Ishikawa (cell line): Measurements from ENCODE around the gene SYMPK.

Source experiments
- CEBPB ChIP-seq: IDR thresholded peaks from 2 replicates; pipeline ENCODE4 v1.6.1; 2012
- CREB1 ChIP-seq: IDR thresholded peaks from 2 replicates; pipeline ENCODE4 v1.6.1; 2012; ENCODE audit warnings: low read depth
- EGR1 ChIP-seq: IDR thresholded peaks from 2 replicates; pipeline ENCODE4 v1.6.1; 2012
- EP300 ChIP-seq: IDR thresholded peaks from 2 replicates; pipeline ENCODE4 v1.6.1; 2012; ENCODE audit warnings: borderline replicate concordance
- FOXM1 ChIP-seq: IDR thresholded peaks from 2 replicates; pipeline ENCODE4 v1.6.1; 2012; ENCODE audit warnings: low read depth, borderline replicate concordance
- NFIC ChIP-seq: IDR thresholded peaks from 2 replicates; pipeline ENCODE4 v1.6.1; 2012
- RAD21 ChIP-seq: IDR thresholded peaks from 2 replicates; pipeline ENCODE4 v1.6.1; 2012; ENCODE audit warnings: low read depth
- TAF1 ChIP-seq: IDR thresholded peaks from 2 replicates; pipeline ENCODE4 v1.6.1; 2012; ENCODE audit warnings: low read depth, mild to moderate bottlenecking
- TCF12 ChIP-seq: IDR thresholded peaks from 2 replicates; pipeline ENCODE4 v1.6.1; 2012; ENCODE audit warnings: low read depth
- TEAD4 ChIP-seq: IDR thresholded peaks from 2 replicates; pipeline ENCODE4 v1.6.1; 2012
- YY1 ChIP-seq: IDR thresholded peaks from 2 replicates; pipeline ENCODE4 v1.6.1; 2012; ENCODE audit warnings: low read depth
- ZBTB7A ChIP-seq: IDR thresholded peaks from 2 replicates; pipeline ENCODE4 v1.6.1; 2012; ENCODE audit warnings: low read depth
- TF ChIP-seq, protein P1 (sequence below): IDR thresholded peaks from 2 replicates; pipeline ENCODE4 v1.6.1; 2012; ENCODE audit warnings: low read depth, mild to moderate bottlenecking
- TF ChIP-seq, protein P2 (sequence below): IDR thresholded peaks from 2 replicates; pipeline ENCODE4 v1.6.1; 2012
- TF ChIP-seq, protein P3 (sequence below): IDR thresholded peaks from 2 replicates; pipeline ENCODE4 v1.6.1; 2012

SYMPK gene

DNA sequence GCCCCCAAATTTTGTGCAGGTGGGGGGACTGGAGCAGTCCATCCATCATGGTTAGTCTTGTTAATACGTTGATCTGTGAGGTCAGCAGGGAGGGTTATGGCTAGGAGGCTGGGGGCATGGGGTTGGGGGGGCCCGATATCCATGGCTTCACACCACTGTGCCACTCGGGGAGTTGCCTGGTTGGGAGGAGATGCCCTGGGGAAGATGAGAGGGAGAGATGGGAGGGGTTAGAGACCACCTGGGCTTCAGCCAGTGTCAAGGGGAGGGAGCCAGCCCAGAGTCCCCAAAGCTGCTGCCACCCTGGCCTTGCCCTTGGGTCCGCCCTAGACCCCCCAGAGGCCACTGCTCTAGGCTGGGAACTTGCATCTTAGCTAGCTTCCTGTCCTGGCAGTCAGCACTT lies 78.9 kb downstream of the SYMPK start:
- TF ChIP-seq YY1, result no peak
- no peak for TF ChIP-seq ZBTB7A
- TF ChIP-seq TAF1, result no peak
- TF ChIP-seq CREB1, result no peak

DNA sequence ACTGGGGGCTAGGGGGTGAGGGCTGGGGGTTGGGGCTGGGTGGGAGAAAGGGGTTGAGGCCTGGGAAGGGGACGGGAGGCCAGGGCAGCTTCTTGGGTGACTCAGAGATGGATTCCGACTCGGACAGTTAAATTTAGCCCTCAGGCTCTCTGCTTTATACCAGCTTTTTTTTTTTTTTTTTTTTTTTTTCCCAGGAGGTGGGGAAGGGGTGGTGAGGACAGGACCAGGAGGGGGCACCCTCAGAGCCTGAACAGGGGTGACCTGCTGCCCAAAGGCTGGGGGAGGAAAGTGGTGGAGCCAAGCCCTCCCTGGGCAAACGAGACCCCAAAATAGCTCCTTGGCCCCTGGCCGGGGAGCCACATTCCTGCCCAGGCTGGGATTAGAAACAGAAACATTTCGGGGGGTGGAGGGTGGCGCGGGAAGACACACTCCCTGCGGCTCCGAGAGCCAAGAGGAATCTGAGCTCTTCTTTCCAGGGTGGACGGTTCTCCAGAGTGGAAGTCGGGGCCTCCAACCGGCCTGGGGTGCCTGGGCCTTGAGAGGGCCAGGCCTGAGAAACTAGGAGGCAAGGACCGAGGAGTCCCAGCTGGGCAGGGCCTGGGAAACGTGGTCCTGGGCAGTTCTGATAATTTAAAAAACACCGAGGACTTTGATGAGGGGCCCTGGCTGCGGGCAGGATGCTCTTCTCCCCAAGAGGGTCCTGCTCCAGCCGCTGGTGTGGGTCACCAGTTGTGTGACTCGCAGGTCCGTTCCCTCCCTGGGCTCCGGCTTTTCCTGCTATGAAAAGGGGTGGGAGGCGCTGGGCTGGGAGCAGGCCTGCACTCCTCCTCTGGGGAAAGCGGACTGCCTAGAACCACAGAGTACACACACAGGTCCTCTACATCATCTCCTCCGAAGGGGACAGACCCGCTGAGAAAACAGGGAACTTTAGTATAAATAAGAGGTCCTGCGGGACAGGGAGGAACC lies 79.8 kb downstream of the SYMPK start:
- TF ChIP-seq, protein P1, sequence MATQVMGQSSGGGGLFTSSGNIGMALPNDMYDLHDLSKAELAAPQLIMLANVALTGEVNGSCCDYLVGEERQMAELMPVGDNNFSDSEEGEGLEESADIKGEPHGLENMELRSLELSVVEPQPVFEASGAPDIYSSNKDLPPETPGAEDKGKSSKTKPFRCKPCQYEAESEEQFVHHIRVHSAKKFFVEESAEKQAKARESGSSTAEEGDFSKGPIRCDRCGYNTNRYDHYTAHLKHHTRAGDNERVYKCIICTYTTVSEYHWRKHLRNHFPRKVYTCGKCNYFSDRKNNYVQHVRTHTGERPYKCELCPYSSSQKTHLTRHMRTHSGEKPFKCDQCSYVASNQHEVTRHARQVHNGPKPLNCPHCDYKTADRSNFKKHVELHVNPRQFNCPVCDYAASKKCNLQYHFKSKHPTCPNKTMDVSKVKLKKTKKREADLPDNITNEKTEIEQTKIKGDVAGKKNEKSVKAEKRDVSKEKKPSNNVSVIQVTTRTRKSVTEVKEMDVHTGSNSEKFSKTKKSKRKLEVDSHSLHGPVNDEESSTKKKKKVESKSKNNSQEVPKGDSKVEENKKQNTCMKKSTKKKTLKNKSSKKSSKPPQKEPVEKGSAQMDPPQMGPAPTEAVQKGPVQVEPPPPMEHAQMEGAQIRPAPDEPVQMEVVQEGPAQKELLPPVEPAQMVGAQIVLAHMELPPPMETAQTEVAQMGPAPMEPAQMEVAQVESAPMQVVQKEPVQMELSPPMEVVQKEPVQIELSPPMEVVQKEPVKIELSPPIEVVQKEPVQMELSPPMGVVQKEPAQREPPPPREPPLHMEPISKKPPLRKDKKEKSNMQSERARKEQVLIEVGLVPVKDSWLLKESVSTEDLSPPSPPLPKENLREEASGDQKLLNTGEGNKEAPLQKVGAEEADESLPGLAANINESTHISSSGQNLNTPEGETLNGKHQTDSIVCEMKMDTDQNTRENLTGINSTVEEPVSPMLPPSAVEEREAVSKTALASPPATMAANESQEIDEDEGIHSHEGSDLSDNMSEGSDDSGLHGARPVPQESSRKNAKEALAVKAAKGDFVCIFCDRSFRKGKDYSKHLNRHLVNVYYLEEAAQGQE, result no peak
- TF ChIP-seq CREB1 (no peak), EGR1 (no peak), CEBPB (no peak), YY1 (no peak), TAF1 (no peak), NFIC (no peak), RAD21 (no peak), TCF12 (no peak), TEAD4 (no peak), EP300 (no peak), ZBTB7A (no peak), FOXM1 (no peak)
- TF ChIP-seq, protein P2, sequence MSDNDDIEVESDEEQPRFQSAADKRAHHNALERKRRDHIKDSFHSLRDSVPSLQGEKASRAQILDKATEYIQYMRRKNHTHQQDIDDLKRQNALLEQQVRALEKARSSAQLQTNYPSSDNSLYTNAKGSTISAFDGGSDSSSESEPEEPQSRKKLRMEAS, result no peak
- TF ChIP-seq, protein P3, sequence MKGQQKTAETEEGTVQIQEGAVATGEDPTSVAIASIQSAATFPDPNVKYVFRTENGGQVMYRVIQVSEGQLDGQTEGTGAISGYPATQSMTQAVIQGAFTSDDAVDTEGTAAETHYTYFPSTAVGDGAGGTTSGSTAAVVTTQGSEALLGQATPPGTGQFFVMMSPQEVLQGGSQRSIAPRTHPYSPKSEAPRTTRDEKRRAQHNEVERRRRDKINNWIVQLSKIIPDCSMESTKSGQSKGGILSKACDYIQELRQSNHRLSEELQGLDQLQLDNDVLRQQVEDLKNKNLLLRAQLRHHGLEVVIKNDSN, result no peak

GRCh38 chr19:45782162-45782691 lies 80.7 kb downstream of the SYMPK start, which contains the start of gene DMPK:
Gene DMPK, minus strand, starts transcription at chr19:45782490. Its CDS starts 138 bp downstream, at chr19:45782352.
- TF ChIP-seq ZBTB7A (0 out of 2 replicates have a peak, but pooled peaks have one; percentile 23), NFIC (no peak)

DNA sequence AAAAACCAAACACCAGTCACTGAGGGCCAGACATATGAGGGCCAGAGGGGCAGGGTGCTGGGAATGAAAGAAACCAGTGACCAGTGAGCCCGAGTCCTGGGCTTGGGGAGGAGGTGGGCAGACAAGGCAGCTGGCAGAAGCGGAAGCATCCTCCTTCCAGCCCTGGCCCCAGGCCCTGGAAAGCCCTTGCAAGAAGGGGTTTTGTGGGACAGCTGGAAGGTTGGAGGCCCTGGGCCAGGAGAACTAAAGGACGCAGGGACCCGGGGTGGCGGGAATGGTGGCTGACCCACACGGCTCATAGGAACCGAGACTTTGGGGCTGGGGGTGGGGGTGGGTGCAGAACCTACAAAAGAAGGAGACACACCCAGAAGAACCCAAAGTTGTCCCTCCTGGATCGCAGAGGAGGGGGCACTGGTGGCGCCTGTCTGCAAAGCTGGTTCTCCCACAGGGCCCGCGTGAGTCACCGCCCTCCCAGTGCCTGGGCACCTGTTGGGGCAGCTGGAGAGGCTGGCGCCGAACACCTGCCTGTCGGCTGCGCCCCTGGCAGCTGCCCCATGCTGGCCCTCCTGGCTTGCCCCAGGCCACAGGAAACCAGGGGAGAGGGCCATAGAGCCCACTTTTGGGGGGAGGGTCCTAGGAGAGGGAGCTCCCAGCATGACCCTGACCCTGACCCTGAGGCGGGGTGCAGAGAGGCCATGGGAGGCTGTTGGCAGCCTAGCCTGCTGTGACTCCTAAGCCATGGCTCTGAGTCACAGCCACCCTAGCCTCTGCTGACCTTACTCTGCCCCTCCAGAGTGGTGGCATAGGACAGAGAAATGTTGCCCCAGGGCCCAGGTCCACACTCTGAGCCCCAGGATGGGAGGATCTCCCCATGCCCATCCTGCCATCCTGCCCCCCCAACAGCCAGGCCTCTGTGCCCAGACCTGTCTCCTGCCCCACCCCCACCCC lies 81.5 kb downstream of the SYMPK start:
- TF ChIP-seq EP300 (peak; percentile 20; the same call in 1 of the 2 replicates), ZBTB7A (no peak)

DNA sequence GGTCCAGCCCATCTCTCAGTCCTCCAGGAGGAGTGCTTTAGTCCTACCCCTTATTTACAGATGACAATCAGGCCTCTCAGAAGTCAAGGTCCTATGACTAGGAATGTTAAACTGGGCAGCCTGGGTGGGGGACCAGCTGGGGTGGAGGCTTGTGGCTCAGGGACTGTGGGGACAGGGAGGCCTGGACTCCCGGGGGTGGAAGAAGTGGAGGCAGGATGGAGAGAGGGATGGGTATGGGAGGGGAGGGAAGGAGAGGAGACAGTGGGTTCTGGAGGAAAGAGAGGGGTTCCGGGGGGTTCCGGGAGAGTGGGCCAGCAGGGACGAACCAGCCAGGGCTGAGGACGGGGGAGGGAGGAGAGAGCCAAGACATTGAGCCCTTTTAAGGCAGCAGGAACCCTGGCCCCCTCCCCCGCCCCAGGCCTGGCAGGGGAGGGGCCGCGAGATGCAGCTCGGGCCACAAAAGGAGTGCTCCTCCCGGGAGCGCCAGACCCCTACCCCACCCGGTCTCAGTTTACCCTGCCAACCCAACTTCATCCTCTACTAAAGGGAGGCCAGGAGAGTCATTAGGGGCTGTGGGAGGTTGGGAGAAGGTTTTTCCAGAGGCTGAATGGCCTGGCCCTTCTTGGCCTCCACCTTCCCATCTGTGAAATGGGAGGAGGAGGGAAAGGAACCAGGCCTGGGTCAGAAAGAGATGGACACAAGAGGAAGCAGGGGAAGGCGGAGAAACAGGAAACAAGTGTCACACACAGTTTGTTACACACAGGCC lies 82.3 kb downstream of the SYMPK start:
- TF ChIP-seq TEAD4 (no peak), RAD21 (no peak), YY1 (no peak), FOXM1 (no peak), TAF1 (no peak), TCF12 (no peak)
- TF ChIP-seq, protein P1, result no peak

GRCh38 chr19:45780146-45780447 lies 82.8 kb downstream of the SYMPK start:
- no peak for TF ChIP-seq FOXM1
- no peak for TF ChIP-seq CEBPB
- no peak for TF ChIP-seq RAD21
- TF ChIP-seq TCF12, result no peak
- TF ChIP-seq TEAD4, result no peak
- no peak for TF ChIP-seq NFIC
- no peak for TF ChIP-seq EP300
- no peak for TF ChIP-seq YY1
- no peak for TF ChIP-seq TAF1
- TF ChIP-seq, protein P2, result no peak
- no peak for TF ChIP-seq ZBTB7A
- TF ChIP-seq, protein P3, result no peak
- TF ChIP-seq, protein P1, result no peak
- no peak for TF ChIP-seq EGR1
